HG03066 (cell line): ENCODE data around the gene C21orf58.

Experiments
- ATAC-seq: cut with Tn5 transposase; IDR thresholded peaks from one replicate; pipeline ENCODE4 v1.9.1; 2021; ENCODE audit warnings: low read depth; ENCODE audit not compliant: unreplicated experiment

Gene C21orf58

DNA sequence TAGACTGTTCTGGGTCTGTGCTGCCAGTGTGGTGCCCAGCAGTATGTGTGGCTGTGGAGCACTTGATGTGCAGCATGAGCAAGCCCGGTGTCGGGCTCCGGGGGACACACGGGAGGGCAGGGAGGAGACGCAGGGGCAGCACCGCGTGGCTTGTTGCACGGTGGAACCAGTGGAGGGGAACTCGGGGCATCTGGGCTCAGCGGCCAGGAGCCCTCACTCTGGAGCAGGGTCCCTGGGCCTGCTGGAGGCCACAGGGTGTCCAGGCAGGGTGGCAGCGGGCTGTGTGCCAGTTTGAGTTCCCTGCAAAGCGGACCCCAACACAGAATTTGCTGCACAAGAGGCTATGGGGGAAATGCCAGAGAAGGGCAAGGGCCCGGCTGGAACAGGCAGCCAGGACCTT lies 30.8 kb upstream of the C21orf58 start:
- no peak for ATAC-seq

DNA sequence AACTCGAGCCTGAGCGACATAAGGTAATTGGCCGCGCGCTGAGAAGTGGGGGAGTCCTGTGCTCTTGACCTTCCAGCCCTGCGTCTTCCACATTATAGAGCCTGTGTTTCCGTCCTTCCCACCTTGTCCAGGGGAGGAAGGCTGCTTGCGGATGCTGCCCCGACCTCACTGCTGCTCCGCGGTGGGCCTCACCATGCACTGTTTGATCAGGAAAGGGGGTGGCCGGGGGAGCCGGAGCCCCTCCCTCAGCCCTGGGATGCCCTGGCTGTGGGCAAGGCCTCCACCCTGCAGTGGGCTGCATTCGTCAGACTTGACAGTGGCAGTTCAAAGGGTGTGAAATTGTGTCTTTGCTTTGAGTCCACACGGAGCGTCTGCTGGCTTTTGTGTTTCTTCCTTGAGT lies 30.4 kb upstream of the C21orf58 start:
- no peak for ATAC-seq

DNA sequence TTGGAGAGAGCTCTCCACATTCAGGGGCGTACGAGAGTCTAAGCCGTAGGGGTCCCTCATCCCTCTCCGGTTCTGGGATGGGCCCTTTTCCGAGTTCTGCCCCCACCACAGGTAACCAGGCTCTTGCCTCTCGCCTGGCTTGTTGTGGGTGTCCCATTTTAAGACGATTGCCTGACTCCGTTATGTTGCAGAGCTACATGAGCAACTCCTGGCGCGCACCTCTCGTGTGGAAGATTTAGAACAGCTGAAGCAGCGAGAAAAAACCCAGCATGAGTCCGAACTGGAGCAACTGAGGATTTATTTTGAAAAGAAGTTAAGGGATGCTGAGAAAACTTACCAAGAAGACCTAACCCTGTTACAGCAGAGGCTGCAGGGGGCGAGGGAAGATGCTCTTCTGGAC lies 29.2 kb upstream of the C21orf58 start:
- ATAC-seq = no peak

DNA sequence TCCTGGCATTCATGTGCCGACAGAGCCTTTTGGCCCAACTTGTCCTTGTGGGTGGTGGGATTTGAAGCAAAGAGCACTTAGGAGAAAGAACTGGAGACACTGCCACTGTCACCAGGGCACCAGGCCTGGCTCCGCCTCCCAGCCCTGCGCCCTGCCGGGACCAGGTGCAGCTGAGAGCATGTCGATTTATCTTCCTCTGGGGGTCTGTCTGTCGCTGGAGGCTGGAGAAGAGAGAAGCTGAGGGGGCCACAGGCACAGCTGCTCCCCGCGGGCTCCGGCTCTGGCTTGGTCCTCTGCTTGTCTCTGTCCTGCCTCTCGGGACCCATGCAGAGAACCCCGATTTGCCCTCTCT lies 28.5 kb upstream of the C21orf58 start:
- no peak for ATAC-seq

DNA sequence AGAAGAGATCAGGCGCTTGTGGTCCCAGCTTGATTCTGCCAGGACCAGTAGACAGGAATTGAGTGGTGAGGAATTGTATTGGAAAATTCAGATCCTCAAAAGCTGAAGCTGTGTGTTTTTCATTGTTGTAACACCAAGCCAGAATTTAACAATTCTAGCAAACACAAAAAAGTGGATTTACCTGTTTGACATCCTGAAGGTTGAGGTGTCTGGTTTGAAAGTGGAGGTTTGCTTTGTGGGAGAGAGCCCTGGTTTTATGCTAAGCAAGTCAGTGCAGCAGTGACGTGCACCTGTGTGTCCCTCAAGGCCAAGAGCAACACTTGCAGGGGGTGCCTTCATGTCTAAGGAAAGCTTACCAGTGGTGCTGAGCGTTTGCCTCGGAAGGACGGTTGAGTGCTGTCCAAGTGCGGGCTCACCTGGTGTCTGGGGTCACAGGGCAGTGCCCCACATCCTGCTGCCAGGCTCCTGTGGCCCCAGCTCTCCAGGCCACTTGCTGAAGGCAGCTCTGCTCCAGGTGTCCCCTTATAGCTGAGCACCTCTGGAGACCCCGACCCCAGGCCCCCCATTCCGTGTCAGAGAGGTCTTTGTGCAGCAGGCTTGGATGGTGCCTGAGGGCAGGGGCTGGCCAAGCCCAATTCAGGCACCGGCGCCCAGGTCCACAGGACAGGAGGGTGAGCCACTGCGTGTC lies 27.9 kb upstream of the C21orf58 start:
- ATAC-seq = no peak

DNA sequence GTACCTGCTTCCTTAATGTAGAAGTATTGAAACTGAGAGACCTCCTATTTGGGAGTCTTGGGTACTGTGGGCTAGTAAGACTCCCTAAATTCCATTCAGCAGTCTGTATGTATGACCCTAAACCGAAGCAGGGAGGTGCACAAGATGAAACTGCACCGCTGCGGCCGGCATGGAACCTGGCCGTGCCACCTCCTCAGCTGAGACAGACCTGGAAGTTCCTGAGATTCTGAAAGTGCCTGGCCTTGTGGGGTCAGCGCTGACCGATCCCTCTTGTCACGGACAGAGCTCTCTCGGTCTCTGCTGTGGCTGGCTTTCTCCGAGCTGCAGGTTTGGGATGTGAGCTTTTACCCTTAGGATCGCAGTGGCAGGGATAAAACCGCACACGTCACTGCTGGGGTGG lies 27.3 kb upstream of the C21orf58 start:
- no peak for ATAC-seq

DNA sequence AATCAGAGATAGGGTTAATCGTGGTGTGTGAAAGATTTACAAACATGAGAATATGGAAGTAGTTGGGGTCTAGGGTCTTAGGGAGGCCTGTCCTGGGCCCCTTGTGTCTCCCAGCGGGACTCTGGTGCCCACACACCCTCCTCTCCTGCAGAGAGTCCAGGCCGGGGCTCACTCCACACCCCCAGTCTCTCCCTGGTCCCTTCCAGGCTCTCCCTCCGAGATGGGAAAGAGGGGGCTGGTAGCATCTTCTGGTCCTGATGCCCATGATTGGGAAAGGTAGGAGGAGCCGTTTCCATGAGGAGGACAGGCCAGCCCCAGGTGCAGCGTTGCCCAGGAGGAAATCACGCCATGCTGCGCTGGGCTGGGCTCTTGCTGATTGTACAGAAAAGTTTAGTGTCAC lies 26.9 kb upstream of the C21orf58 start:
- ATAC-seq = no peak

DNA sequence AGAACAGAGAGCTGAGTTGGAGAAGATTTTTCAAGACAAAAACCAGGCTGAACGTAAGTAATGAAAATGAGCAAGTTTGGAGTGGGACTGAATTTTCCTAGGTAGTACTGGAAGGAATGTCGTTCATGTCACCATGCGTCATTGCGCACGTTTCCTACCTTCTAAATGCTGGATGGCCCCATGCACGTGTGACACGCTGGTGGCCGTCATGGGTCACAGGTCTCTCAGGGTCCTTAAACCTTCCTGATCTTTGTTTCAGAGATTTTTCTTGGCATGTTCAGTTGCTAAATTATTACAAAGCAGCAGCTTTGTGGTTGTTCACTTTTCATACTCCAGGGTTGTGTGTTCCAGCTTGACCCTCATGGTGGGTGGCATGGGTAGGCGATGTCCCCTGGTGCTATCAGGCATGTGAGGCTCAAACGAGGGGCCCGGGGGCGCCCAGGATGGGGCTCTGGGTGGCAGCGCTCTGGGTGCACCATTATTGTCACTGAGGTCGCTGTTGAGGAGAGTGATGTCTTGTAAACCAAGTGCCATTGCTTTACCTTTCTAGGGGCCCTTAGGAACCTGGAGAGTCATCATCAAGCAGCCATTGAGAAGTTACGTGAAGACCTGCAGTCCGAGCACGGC lies 25.6 kb upstream of the C21orf58 start:
- ATAC-seq = no peak

DNA sequence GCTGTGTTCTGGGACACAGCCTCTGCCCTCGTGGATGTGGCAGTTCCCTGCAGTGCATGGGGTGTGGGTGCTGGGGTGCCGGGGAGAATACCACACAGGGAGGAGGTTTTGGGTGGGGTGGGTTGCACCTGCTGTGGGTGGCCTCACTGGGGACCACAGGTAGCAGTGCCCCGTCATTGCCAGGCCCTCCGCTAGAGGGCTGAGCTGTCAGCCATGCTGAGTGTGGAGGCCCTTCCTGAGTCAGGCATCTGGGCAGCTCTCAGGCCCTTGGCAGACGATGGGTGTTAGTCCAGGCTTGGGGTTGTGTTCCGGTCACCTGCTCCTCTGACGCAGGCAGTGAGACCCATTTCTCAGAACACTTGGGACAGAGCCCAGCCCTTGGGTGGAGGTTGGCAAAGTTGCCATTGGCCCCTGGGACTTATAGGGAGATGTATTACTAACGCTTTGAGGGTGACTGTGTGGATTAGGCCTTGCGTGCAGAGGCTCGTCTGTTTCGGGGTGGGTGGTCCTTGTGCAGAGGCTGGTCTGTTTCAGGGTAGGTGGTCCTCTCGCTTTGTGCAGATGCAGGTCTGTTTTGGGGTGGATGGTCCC lies 24.2 kb upstream of the C21orf58 start:
- ATAC-seq = no peak

DNA sequence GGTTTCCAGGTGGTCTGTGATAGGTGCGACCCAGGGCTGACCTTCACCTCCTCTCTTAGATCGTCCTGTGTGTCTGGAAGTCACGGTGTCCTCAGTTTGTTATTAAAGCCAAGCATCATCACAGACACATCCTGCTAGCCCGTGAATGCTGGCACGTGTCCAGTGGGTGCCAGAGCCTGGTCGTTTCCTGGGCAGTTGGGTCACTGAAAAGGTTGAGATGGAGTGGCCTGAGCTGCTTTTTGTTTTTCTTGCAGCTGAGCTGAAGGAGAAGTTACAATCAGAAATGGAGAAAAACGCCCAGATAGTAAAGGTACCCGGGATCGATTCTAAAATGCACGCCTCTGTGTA lies 23.5 kb upstream of the C21orf58 start:
- no peak for ATAC-seq

DNA sequence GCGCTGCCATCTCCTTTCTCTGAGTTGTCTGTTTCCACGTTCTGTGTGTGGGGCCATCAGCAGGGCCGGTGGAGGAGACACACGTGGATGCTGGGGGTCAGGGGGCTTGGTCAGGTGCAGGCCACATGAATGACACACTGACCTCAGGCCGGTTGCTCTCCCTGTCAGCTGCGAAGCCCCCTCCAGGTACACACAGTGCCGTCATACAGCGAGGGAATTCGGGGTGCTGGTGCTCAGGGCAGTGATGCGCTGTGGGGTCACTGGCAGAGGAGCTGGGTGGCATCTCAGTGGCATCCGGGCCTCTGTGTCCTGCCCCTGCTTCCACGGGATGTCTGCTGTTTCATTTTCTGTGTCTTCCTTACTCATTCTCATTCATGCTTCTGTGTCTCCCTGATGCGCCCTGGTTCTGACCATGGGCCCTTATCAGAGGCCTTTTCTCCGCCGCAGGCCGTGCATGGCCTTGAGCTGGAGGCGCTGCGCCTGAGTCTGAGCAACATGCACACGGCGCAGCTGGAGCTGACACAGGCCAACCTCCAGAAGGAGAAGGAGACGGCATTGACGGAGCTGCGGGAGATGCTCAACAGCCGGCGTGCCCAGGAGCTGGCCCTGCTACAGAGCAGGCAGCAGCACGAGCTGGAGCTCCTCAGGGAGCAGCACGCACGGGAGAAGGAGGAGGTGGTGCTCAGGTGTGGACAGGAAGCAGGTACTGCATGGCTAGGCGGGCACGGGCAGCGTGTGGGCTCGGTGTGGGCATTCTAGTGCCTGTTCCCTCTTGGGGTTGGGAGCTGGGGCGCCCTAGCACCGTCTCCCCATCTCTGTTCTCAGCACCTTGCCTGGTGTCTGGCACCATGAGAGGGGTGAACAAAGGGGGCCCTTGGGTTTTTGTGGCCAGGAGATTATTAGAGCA lies 22.9 kb upstream of the C21orf58 start:
- ATAC-seq = no peak

DNA sequence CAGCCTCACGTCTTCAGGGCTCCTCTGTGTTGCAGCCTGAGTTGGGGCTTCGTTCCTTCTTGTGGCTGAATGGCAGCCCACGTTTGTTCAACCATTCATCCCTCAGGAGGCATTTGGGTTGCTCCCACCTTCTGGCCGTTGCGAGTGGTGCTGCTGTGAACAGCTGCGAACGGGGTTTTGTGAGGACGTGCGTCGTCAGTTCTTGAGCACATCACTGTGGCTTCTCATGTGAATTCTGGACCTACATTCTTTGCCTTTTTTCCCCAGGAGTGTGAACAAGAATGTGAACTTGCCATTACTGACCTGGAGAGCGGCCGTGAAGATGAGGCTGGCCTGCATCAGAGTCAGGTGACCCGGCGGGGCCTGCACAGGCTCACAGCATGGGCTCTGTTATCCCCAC lies 22.2 kb upstream of the C21orf58 start:
- no peak for ATAC-seq

DNA sequence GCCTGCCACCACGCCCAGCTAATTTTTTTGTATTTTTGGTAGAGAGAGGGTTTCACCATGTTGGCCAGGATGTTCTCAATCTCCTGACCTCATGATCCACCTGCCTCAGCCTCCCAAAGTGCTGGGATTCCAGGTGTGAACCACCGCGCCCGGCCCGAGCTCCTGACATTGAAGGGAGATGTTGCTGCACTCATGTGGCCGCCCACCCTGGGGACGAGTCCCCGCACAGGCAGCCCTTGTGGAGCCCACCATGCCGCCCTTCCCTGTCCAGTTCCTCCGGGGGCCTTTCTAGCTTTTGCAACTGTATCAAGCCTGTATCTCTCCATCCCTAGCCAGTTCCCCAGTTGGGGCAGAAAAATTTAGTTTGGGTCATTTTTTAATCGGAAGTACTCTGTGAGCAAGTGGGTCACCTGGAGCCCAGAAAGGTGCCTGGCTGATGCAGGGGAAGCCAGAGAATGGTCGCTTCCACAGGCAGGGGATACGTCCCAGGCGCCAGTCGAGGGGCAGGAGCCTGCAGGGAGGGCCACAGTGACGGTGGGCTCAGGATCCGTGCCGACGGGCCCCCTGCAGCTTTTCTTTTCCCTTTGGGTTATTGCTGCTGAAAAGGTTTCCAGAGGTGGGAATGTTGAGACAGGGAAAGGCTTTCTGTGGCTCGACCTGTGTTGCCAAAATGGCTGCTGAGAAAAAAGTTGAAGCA lies 20.7 kb upstream of the C21orf58 start:
- ATAC-seq = no peak

DNA sequence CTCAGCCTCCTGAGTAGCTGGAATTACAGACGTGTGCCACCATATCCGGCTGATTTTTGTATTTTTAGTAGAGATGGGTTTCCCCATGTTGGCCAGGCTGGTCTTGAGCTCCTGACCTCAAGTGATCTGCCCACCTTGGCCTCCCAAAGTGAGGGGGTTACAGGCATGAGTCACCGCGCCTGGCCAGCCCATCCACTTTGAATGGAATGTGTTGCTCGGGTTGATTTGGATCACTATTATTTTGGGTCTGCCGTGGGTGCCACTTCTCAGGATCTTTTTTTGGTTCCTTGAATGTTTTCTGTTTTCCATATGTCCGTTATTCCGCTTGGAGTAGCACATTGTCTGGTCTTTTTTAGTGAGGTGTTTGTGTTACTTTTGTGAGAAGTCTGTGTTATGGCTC lies 17.3 kb upstream of the C21orf58 start:
- no peak for ATAC-seq

DNA sequence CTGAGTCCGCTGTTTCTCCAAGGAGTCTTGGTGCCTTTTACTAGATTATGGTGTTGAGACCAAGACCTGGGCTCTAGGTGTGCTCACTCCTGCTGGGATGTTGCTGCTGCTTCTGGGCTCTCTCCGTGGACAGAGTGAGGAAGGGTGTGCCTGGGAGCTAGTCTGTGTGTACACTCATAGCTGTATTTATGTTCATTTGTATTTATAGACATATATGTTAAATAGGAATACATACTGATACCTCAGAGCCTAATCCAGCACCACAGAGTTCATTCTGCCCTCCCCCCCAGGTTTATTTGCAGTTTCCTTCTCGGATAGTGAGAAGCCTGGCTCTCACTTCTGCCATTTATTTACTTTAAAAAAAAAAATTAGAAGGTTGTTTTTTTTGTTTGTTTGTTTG lies 12.9 kb upstream of the C21orf58 start:
- ATAC-seq = no peak

DNA sequence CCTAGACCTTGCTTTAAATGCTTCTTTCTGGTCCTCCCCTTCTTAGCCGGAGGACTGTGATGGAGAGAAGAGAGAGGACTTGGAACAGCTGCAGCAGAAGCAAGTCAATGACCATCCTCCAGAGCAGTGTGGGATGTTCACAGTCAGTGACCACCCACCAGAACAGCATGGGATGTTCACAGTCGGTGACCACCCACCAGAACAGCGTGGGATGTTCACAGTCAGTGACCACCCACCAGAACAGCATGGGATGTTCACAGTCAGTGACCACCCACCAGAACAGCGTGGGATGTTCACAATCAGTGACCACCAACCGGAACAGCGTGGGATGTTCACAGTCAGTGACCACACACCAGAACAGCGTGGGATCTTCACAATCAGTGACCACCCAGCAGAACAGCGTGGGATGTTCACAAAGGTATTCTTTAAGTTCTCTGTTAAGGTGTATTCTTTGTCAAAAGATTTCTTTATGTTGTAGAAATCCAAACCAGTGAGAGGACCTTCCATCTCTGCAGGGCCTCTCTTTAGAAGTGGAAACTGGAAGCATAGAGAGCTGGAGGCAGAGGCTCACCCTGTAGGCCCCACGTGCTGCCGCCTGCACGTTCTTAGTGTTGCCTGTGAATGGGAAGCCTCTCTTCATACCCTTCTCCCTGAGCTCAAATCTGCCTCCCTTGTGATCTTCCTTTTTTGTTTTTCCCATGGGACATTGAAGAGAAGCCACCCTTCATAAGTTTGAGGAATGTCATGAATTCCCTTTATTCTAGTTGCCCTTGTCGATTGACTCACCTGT lies 10.9 kb upstream of the C21orf58 start:
- no peak for ATAC-seq

DNA sequence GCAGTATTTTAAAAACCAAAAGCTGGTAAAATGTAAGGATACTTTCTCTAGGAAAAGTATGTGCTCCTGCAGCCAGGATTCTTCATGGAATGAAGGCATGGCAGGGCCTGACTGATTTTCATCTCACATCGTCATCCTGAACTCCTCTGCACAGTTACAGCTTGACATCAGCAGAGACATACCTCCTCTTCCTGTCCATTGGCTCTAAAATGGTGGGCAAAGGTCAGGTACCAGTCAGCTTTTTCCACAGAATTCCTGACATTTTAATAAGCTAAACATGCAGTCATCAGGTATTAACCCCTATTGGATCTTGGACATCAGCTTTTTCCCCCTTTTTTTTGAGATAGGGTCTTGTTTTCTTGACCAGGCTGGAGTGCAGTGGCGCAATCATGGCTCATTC lies 6.1 kb upstream of the C21orf58 start:
- no peak for ATAC-seq

DNA sequence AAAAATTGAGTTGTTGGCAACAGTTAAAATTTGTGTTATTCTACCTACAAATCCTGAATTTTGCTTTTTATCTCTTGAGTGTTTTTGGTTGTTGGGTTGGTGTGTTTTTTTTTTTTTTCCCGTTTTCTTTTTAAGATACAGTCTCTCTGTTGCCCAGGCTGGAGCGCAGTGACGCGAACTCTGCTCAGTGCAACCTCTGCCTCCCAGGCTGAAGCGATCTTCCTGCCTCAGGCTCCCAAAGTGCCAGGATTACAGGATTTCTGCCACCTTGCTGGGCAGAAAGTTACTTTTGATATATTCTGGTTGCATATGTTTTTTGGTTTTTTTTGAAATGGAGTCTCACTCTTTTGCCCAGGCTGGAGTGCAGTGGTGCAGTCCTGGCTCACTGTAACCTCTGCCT lies 4.5 kb upstream of the C21orf58 start:
- ATAC-seq = no peak

DNA sequence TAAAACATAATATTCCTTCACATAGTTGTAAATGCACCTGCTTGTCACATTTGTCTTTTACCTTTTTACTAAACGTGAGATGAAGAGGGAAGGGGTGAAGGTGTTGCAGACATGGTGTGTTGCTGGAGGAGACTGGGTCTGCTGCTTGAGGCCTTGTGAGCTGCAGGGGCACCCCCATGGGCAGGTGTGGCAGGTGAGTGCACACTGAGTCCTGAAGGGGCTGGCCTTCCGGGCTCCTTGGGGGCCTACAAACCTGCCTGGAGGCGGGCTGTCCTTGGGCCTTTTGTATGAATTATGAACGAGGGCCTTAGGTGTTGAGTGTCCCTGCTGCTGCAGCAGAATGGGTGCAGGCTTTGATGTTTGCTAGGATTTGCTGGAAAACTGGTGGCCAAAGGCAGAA lies 4.0 kb upstream of the C21orf58 start:
- ATAC-seq = no peak

DNA sequence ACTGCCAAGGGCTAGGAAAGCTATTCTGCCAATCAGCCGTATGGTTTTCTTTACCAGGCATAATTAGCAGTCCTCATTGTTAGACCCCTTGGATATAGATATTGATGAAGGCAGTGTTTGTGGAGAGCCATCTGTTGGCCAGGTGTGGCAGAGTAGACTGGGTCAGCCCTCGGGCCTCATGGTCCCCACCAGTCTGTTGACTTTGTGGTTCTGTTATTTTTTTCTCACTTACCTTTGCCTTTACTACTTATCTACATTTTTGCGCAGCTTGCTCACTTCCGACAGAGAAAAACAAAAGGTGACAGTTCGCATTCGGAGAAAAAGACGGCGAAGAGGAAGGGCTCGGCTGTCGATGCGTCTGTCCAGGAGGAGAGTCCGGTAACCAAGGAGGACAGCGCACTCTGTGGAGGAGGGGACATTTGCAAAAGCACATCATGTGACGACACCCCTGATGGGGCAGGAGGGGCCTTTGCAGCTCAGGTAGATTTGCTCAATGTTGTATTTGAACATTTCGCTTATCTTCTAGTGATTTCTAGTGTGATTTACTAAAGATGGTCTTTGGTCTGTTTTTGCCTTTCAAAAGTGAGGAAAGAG lies 2.5 kb upstream of the C21orf58 start:
- ATAC-seq = no peak
